Measurements from ENCODE around the gene RPS8.

DNA sequence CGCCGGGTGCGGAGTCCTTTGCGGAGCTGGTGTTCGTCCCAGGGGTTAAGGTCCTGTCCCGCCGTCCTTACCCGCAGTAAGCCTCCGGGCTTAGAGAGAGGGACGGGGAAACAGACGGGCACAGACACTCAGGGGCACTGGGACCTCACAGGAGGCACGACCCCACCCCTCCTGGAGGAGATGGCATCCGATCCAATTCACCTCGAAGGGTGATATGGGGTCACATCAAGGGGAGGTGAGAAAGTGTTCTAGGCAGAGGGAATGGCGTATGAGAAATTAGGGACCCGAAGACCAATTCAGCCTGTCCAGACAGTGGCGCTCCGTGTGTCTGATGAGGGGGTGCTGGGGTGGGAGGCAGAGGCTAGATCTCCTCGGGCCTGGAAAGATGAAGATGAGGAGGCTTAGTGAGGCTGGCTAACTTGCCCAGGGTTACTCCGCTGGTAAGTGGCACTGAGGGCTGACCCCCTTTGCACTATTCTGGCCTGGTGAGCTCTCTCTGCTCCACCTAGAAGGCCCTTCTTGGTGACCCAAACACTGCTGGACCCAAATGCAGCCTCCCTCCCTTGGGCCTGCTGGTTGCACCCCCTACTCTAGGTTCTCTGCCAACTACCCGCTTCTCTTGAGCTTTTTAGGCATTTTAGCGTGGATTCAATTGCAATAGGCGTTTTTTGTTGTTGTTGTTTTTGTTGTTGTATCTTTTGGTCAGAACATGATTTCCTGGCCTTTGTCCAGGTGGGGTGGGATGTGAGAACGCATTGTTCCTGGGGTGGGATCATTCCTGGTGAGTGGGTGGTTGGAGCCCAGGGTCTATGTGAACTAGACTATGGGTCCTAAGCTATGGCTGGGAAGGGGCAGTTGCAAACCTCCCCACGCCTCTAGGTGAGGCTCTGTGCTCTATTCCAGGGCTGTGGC is 45.2 kb downstream of the RPS8 start:
- TF ChIP-seq, protein P1, sequence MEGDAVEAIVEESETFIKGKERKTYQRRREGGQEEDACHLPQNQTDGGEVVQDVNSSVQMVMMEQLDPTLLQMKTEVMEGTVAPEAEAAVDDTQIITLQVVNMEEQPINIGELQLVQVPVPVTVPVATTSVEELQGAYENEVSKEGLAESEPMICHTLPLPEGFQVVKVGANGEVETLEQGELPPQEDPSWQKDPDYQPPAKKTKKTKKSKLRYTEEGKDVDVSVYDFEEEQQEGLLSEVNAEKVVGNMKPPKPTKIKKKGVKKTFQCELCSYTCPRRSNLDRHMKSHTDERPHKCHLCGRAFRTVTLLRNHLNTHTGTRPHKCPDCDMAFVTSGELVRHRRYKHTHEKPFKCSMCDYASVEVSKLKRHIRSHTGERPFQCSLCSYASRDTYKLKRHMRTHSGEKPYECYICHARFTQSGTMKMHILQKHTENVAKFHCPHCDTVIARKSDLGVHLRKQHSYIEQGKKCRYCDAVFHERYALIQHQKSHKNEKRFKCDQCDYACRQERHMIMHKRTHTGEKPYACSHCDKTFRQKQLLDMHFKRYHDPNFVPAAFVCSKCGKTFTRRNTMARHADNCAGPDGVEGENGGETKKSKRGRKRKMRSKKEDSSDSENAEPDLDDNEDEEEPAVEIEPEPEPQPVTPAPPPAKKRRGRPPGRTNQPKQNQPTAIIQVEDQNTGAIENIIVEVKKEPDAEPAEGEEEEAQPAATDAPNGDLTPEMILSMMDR (IDR thresholded peaks at IDR 0.05) = no peak
- TF ChIP-seq POLR2A (IDR thresholded peaks at IDR 0.05) = no peak
- TF ChIP-seq EP300 (IDR thresholded peaks at IDR 0.05) = no peak
